Liver (tissue), 9 donors: ENCODE results near the gene RIMKLA. TPM values are rescaled to one million over a fixed set of nuclear protein-coding genes. Genes with fewer than 3 reads are reported as not detected.

Experiments used
- DNase-seq: peaks from one replicate; pipeline ENCODE4 v3.0.0-alpha.2; 2017; ENCODE audit warnings: low spot score
- H3K27ac ChIP-seq, 2 donors: one replicate each; pipeline ENCODE4 v1.7.0; 2013; ENCODE audit warnings: inconsistent platforms in 2 of 2, low read length in 2 of 2, control low read depth in 1 of 2, low read depth in 1 of 2, mild to moderate bottlenecking in 1 of 2
- H3K27me3 ChIP-seq, 4 donors: one replicate each; pipeline versions ENCODE4 v1.6.1 to v1.7.0; 2013; ENCODE audit warnings: low read length in 3 of 4, inconsistent platforms in 1 of 4, mild to moderate bottlenecking in 1 of 4, moderate library complexity in 1 of 4; ENCODE audit not compliant: control insufficient read depth in 4 of 4, insufficient read depth in 4 of 4
- H3K36me3 ChIP-seq, 4 donors: one replicate each; pipeline versions ENCODE4 v1.6.1 to v1.7.0; 2013; ENCODE audit warnings: low read length in 3 of 4, mild to moderate bottlenecking in 3 of 4, low read depth in 1 of 4, moderate library complexity in 1 of 4; ENCODE audit not compliant: control insufficient read depth in 4 of 4, insufficient read depth in 3 of 4
- H3K4me1 ChIP-seq, 4 donors: one replicate each; pipeline versions ENCODE4 v1.6.1 to v1.7.0; 2013; ENCODE audit warnings: low read length in 3 of 4, mild to moderate bottlenecking in 3 of 4, moderate library complexity in 1 of 4; ENCODE audit not compliant: control insufficient read depth in 4 of 4, insufficient read depth in 4 of 4
- H3K4me3 ChIP-seq, 3 donors: one replicate each; pipeline versions ENCODE4 v1.6.1 to v1.7.0; 2013; ENCODE audit warnings: low read length in 3 of 3, control low read depth in 1 of 3, low read depth in 1 of 3, mild to moderate bottlenecking in 1 of 3
- H3K9ac ChIP-seq, 2 donors: one replicate each; pipeline ENCODE4 v1.7.0; 2013; ENCODE audit warnings: low read length in 2 of 2, mild to moderate bottlenecking in 2 of 2, moderate library complexity in 2 of 2, control low read depth in 1 of 2, low read depth in 1 of 2
- H3K9me3 ChIP-seq, 4 donors: one replicate each; pipeline versions ENCODE4 v1.6.1 to v1.7.0; 2013; ENCODE audit warnings: low read length in 3 of 4; ENCODE audit not compliant: control insufficient read depth in 4 of 4
- CTCF ChIP-seq: fragments of 150-350 bp; IDR thresholded peaks from 2 replicates; pipeline ENCODE4 v1.5.1; 2017; ENCODE audit warnings: improper control_type of control experiment, low read depth, low read length; ENCODE audit not compliant: missing input control
- EGR1 ChIP-seq, 2 donors: IDR thresholded peaks; 2 replicates each; pipeline ENCODE4 v1.6.1; 2016 to 2018; ENCODE audit warnings: antibody characterized with exemption in 2 of 2, low read depth in 2 of 2
- FOXA1 ChIP-seq: IDR thresholded peaks from 2 replicates; pipeline ENCODE4 v1.6.1; 2016; ENCODE audit warnings: antibody characterized with exemption
- FOXA2 ChIP-seq: IDR thresholded peaks from 2 replicates; pipeline ENCODE4 v1.6.1; 2016; ENCODE audit warnings: antibody characterized with exemption
- GABPA ChIP-seq, 2 donors: IDR thresholded peaks in 1 of 2; conservative IDR thresholded peaks in 1 of 2; 2 replicates each; pipeline ENCODE4 v1.6.1; 2016; ENCODE audit warnings: antibody characterized with exemption in 2 of 2, mild to moderate bottlenecking in 1 of 2, moderate library complexity in 1 of 2
- HNF4A ChIP-seq, 2 donors: conservative IDR thresholded peaks; 2 replicates each; pipeline ENCODE4 v1.6.1; 2016; ENCODE audit warnings: antibody characterized with exemption in 2 of 2, mild to moderate bottlenecking in 2 of 2
- HNF4G ChIP-seq: IDR thresholded peaks from 2 replicates; pipeline ENCODE4 v1.6.1; 2016; ENCODE audit warnings: antibody characterized with exemption
- JUND ChIP-seq, 2 donors: IDR thresholded peaks; 2 replicates each; pipeline ENCODE4 v1.6.1; 2016; ENCODE audit warnings: antibody characterized with exemption in 2 of 2
- MAX ChIP-seq: IDR thresholded peaks from 2 replicates; pipeline ENCODE4 v1.6.1; 2016; ENCODE audit warnings: antibody characterized with exemption
- NR2F2 ChIP-seq: IDR thresholded peaks from 2 replicates; pipeline ENCODE4 v1.6.1; 2016; ENCODE audit warnings: antibody characterized with exemption
- RAD21 ChIP-seq, 2 donors: IDR thresholded peaks; 2 replicates each; pipeline ENCODE4 v1.6.1; 2016; ENCODE audit warnings: antibody characterized with exemption in 2 of 2, mild to moderate bottlenecking in 2 of 2
- RXRA ChIP-seq, 2 donors: IDR thresholded peaks; 2 replicates each; pipeline ENCODE4 v1.6.1; 2017 to 2018; ENCODE audit warnings: antibody characterized with exemption in 2 of 2, mild to moderate bottlenecking in 1 of 2
- TAF1 ChIP-seq: conservative IDR thresholded peaks from 2 replicates; pipeline ENCODE4 v1.6.1; 2016; ENCODE audit warnings: antibody characterized with exemption, mild to moderate bottlenecking
- YY1 ChIP-seq: IDR thresholded peaks from 2 replicates; pipeline ENCODE4 v1.6.1; 2016; ENCODE audit warnings: antibody characterized with exemption, mild to moderate bottlenecking
- ZBTB33 ChIP-seq: IDR thresholded peaks from 2 replicates; pipeline ENCODE4 v1.6.1; 2016; ENCODE audit warnings: antibody characterized with exemption
- WGBS: extraction: QIAGEN DNeasy Blood & Tissue Kit; methylation state at CpG from one replicate; pipeline ENCODE4 v1.1.7; 2013; 5-methylcytosine and 5-hydroxymethylcytosine counted together
- polyA plus RNA-seq, 2 donors: library from polyadenylated mRNA; stranded (reverse) in 1 of 2; unstranded in 1 of 2; fragments of 200-250 nt in 1 of 2; fragments of >200 nt in 1 of 2; fragmentation: Nextera tagmentation in 1 of 2; extraction: Ambion mirVana in 1 of 2; gene quantifications; one replicate each; pipeline versions ENCODE4 v1.2.1 to v1.2.3, GENCODE V29; 2013 to 2015
- total RNA-seq, 2 donors: library from RNA; depleted of rRNA; stranded (reverse); fragments of >200 nt; gene quantifications; one replicate each; pipeline ENCODE4 v1.2.3, GENCODE V29; 2014
- TF ChIP-seq, protein P1 (sequence below): IDR thresholded peaks from 2 replicates; pipeline ENCODE4 v1.6.1; 2016; ENCODE audit warnings: antibody characterized with exemption
- TF ChIP-seq, protein P2 (sequence below): IDR thresholded peaks from 2 replicates; pipeline ENCODE4 v1.6.1; 2016; ENCODE audit warnings: antibody characterized with exemption, mild to moderate bottlenecking
- donor health status: healthy.
- donor health status: healthy.
- donor health status: healthy.
- donor health status: healthy.
- donor health status: healthy.

Gene RIMKLA
- total and polyA plus RNA-seq, 4 donors: 0.03 to 0.09 (median 0.08) TPM

DNA sequence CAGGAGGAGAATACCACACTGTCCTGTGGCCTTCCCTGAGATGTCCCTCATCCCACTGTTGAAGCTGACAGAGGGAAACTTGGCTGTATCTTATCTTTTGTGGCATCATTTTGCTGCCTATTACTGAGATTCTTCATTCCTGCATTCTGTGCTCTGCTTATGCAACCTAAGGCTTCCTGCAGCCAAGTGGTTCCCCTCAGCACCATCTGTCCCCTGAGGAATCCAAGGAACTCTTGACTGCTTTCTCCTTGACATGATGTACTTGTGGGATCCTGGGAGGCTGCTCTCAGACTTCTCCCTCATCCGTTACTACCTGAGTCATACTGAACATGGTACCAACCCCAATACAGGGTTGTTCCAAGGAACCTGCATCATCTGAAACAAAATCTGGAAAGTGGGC is 21.1 kb upstream of the RIMKLA start:
- Histone ChIP-seq H3K27me3 (no peaks in the 10 kb centered on the region), H3K36me3 (no peaks in the 10 kb centered on the region), H3K4me1 (no peaks in the 10 kb centered on the region), H3K4me3 (no peak overlapping the region), H3K27ac (no peak overlapping the region), H3K9me3 (no peaks in the 10 kb centered on the region), H3K9ac (no peak overlapping the region)
- no peak for DNase-seq
- TF ChIP-seq HNF4G (no peak), RAD21 (IDR thresholded peaks at IDR 0.05) (no peak), RXRA (IDR thresholded peaks at IDR 0.05) (no peak), JUND (IDR thresholded peaks at IDR 0.05) (no peak), HNF4A (conservative IDR thresholded peaks at IDR 0.05) (no peak), NR2F2 (no peak), EGR1 (IDR thresholded peaks at IDR 0.05; ENCODE audit: low read depth in 2 of 2) (no peak), CTCF (no peak), FOXA1 (no peak), YY1 (no peak), ZBTB33 (no peak), TAF1 (no peak)
- TF ChIP-seq, protein P1, sequence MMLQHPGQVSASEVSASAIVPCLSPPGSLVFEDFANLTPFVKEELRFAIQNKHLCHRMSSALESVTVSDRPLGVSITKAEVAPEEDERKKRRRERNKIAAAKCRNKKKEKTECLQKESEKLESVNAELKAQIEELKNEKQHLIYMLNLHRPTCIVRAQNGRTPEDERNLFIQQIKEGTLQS: no peak
- whole genome bisulfite sequencing: 74% methylated on average over 1 of the region's 1 CpG

GRCh38 chr1:42364089-42364488 is 16.5 kb upstream of the RIMKLA start:
- peaks cover 0 to 7% (median 0%) of the 10 kb centered on the region in 4 donors for H3K4me1 ChIP-seq
- 85% methylated on average over 6 of the region's 6 CpGs for WGBS
- no peak for DNase-seq
- H3K27ac ChIP-seq: no peak overlapping the region
- no peaks in the 10 kb centered on the region for H3K36me3 ChIP-seq
- no peak overlapping the region for H3K4me3 ChIP-seq
- H3K27me3 ChIP-seq: no peaks in the 10 kb centered on the region
- H3K9ac ChIP-seq: no peak overlapping the region
- no peak for TF ChIP-seq HNF4G
- H3K9me3 ChIP-seq: no peaks in the 10 kb centered on the region

GRCh38 chr1:42364542-42364941 is 16.1 kb upstream of the RIMKLA start:
- Histone ChIP-seq H3K4me3 (no peak overlapping the region), H3K4me1 (peaks cover 0 to 7% (median 0%) of the 10 kb centered on the region in 4 donors), H3K36me3 (no peaks in the 10 kb centered on the region), H3K27ac (no peak overlapping the region), H3K9me3 (no peaks in the 10 kb centered on the region), H3K27me3 (no peaks in the 10 kb centered on the region), H3K9ac (no peak overlapping the region)
- WGBS: 90% methylated on average over 2 of the region's 2 CpGs
- TF ChIP-seq, protein P2, sequence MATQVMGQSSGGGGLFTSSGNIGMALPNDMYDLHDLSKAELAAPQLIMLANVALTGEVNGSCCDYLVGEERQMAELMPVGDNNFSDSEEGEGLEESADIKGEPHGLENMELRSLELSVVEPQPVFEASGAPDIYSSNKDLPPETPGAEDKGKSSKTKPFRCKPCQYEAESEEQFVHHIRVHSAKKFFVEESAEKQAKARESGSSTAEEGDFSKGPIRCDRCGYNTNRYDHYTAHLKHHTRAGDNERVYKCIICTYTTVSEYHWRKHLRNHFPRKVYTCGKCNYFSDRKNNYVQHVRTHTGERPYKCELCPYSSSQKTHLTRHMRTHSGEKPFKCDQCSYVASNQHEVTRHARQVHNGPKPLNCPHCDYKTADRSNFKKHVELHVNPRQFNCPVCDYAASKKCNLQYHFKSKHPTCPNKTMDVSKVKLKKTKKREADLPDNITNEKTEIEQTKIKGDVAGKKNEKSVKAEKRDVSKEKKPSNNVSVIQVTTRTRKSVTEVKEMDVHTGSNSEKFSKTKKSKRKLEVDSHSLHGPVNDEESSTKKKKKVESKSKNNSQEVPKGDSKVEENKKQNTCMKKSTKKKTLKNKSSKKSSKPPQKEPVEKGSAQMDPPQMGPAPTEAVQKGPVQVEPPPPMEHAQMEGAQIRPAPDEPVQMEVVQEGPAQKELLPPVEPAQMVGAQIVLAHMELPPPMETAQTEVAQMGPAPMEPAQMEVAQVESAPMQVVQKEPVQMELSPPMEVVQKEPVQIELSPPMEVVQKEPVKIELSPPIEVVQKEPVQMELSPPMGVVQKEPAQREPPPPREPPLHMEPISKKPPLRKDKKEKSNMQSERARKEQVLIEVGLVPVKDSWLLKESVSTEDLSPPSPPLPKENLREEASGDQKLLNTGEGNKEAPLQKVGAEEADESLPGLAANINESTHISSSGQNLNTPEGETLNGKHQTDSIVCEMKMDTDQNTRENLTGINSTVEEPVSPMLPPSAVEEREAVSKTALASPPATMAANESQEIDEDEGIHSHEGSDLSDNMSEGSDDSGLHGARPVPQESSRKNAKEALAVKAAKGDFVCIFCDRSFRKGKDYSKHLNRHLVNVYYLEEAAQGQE: no peak
- TF ChIP-seq NR2F2: no peak
- no peak for TF ChIP-seq MAX
- no peak for TF ChIP-seq HNF4G
- TF ChIP-seq RXRA (IDR thresholded peaks at IDR 0.05): no peak
- no peak for TF ChIP-seq GABPA (IDR thresholded peaks at IDR 0.05 in 1 of 2, conservative IDR thresholded peaks at IDR 0.05 in 1 of 2)
- TF ChIP-seq TAF1: no peak
- no peak for TF ChIP-seq FOXA1
- no peak for TF ChIP-seq FOXA2
- DNase-seq: no peak
